CD4-positive, alpha-beta T cell treated with Interleukin-6 for 4 hours (primary cell): ENCODE measurements around the gene EIF4G2.

Experiments
- DNase-seq: peaks from one replicate; pipeline ENCODE4 v3.0.0-alpha.2; 2020; ENCODE audit warnings: mixed read lengths

Gene EIF4G2

DNA sequence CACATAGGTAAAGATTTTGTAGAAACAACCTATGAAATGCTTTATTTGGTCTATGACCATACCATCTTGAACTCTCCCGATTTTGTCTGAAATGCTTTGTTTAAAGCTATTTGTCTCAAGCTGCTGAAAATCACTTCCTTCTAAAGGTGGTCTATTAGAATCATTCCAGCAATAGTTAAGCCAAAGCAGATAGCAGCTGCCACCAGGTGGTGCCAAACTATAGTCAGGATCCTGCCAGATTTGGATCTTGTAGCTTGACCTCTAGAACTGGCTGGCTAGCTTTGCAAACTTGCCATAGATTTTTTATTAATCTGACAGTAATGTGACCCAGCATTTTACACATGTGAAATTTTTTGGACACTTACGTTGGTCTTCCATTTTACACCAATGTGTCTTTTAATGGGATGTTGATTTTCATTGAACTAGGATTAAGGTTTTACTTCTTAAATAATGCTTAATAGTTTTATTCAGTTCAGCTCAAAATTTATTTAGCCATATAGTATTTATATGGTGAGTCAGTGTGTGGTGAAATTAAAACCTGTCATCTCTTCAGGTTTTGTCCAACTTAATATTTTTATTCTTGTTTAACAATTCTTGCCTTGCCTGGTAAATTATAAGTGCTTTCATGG, 38.0 kb downstream of the EIF4G2 start:
- DNase-seq: peak; percentile 41

DNA sequence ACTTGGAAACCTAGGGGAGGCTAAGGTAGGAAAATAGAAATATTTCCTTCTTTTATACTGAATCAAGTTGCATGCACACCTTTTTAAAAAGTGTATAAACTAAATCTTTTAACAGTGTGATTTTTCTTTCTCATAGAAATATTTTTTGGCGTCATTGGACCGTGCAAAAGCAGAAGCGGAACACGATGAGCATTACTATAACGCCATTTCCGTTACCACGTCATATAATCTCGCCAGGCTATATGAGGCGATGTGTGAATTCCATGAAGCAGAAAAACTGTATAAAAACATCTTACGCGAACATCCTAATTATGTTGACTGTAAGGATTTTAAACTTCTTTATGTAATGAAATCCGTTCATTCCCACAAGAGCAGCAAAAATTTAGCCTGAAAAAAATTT, 44.3 kb downstream of the EIF4G2 start:
- no peak for DNase-seq

DNA sequence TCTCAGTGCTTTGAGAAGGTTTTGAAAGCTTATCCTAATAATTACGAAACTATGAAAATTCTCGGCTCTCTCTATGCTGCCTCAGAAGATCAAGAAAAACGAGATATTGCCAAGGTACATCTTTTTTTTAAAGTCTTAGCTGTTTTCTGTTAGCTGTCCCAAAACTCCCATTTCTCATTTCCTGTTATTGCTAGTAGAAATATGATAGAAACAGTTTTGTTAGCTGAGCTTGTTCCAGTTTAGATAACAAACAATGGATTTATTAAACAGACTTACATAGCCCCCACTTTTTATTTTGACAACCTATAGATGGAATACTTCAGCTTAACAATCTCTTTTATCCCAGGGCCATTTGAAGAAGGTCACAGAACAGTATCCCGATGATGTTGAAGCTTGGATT, 45.0 kb downstream of the EIF4G2 start:
- no peak for DNase-seq

DNA sequence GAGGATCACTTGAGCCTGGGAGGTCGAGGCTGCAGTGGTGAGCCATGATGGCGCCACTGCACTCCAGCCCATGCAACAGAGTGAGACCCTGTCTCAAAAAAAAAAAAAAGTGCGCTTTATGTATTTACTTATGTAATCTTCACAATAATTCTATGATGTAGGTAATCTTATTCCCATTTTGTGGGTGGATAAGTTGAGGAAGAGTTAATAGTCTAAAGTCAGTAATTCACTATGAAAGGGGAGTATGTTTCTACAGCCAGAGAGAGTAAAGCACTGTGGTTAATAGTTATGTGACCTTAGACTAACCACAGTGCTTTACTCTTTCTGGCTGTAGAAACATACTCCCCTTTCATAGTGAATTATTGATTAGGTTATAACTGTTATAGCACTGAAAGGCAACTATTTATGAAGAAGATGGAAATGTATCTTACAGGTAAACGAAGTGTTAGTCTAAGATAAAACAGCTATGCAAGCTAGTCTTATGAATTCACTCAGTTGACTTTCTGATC, 45.8 kb downstream of the EIF4G2 start:
- no peak for DNase-seq

DNA sequence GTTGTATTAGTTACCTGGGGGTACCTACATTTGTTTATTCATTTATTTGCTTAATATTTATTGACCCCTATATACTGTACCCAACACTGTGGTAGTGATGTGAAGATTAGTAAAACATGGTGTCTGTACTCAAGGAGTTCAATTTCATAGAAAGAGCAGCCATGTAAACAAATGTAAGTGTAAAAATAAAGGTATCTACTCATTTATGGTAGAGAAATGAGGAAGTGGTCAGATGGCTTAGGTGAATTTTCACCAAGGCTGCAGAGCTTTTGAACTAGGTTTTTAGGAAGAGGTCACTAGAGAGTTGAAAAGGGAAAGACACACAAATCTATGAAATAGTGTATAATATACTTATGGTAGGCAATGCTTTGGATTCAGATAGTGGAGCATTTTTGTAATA, 46.5 kb downstream of the EIF4G2 start:
- DNase-seq: no peak

DNA sequence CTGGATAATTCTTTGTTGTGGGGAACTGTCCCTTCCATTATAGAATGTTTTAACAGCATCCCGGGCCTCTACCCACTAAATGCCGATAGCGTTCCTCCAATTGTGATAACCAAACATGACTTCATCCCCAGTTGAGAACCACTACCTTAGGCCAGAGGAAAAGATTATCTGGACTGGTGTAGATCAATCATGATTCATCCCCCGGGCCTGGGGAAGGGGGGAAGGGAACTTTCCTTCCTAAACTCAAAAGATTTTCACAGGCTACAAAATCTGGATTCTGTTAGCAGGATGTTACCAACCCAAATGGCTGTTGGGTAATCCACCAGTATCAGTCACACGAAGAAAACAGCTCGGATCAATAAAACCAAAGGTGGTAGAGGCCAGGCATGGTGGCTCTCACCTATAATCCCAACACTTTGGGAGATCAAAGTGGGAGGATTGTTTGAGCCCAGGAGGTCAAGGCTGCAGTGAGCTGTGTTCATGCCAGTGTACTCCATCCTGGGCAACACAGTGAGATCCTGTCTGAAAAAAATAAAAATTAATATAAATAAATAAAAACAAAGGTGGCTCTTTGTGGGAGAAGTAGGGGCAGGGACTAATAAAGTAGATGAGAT, 47.5 kb downstream of the EIF4G2 start:
- no peak for DNase-seq

DNA sequence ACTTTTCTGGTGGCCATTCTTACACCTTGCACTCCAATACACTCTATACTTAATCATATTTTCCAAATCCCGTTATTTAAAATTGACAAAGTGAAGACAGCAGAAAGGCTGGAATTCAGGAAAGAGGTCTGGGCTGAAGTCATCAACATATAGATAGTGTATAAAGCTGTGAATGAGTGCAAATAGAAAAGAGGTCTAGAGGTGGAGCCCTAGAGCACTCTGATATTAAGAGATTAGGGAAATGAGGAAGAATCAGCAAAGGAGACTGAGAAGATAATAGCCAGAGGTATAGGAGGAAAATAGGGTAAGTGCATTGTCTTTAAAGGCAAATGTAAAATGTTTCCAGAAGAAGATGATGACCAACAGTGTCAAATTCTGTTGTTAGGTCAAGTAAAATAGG, 49.8 kb downstream of the EIF4G2 start:
- no peak for DNase-seq

DNA sequence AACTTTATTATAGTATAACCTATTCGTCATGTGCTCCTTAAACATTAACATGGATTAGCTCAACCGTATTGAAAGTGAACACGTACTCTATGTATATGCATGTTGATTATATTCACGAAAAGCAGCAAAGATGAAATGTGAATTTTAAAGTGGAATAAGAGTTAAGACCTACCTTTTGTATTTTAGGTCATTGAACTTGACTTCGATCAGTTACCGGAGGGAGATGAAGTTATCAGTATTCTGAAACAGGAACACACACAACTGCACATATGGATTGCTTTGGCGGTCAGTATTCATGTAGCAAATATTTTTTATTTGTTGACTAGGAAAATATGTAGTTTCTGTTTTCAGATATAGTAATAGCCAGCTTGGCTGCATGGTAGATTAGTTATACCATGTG, 56.2 kb downstream of the EIF4G2 start:
- no peak for DNase-seq

DNA sequence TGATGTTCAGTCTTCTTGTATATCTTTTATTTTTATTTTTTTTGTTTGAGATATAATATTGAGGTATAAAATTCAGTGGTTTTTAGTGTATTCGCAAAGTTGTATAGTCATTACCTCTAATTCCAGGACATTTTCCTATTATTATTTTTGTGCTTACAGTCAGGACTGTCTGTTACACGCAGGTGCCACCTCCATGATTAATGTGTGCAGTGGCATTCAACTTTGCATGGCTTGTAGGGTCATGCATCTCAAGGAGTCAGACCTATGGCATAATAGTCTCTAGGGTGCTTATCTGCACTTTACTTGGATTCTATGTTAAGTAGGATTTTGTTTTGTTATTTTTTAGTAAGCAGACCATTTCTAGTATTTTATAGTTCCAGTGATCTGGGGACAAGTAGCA, 56.7 kb downstream of the EIF4G2 start:
- no peak for DNase-seq

DNA sequence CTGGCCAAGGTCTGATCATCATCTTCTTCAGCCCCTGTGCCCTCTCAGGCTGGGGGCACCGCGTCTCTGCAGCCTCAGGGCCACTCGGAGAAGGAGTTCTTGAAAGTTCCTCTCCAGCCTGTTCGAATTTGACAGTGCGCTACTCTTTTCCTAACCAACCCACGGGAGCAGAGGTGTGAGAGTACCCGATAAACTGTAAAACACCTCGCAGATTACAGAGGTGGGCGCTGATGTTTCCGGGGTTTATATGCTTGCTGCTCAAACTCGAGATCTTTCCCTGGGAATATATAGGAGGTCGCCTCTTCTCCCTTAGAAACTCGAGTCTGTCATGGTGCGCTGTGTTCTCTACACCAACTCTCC, 57.2 kb downstream of the EIF4G2 start:
- DNase-seq: no peak

DNA sequence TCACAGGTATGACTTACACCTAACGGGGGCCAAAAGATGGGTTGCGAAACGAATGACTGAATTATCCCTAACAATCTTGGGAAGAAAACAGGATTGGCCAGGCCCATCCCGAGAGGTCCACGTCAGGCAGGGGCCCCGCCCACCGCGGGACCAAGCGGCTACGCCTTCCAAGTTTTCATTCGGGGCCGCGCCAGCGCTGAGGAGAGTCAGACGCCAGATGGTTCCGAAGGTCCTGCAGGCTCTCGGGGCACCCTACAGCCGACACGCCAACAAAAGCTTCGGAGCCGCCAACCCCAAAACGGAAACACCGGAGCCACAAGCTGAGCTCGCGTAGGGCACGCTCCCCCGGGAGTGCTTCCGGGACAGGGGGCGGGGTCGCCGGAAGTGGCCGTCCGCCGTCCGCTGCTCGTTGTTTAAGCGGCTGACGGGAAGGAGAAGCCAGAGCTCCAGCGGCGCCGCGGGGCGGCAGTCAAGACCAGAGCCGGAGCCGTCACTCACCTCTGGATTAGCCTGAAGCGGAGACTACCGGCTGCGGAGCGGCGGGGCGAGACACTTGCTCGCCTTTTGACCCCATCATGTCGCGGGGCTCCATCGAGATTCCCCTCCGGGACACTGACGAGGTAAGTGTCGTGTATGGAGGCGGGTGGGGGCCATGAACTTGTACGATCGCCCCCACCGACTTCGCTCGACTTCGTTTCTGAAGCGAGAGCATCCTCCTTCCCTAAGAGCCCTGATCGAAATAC, 57.7 kb downstream of the EIF4G2 start, which contains the start of gene CTR9:
Gene CTR9 (plus strand): TSS at position 409 of the 743 bp plus-strand sequence. CDS start 167 bp downstream, at position 576.
- DNase-seq: peak; percentile 92

DNA sequence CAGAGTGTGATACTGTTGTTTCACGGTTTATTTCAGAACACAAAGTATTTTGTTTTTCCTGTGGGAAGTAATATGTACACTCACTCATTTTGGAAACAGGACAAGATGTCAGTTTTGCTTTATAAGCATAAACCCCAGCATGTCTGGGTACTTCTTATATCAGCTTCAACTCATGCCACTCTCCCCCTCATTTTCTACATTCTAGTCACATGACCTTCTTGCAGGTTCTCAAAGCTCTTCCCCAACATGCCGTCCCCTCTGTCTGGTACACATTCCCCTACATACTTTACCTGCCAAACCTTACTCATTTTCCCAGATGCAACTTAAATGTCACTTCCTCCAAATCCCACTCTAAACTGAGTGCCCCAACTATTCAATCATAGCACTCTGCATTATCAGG, 59.2 kb downstream of the EIF4G2 start:
- no peak for DNase-seq

DNA sequence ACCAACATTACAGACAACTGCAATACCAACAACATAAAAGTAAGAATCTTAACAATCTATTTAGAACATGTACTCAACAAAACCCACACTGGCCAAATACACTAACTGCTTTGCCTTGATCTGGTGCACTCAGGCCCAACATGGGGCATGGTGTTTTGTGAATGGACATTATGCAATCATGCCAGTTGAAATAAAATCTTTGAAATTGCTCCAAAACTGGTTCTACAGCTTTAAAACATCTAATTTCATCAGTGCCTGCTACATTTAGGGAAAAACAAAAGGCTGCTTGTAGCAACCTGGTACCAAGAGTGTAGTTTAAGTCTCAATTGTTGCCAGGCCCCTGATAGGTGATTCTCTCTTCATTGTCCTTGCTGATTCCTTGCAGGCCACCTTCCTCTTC, 61.0 kb downstream of the EIF4G2 start:
- DNase-seq: no peak
